Stimulated activated naive CD8-positive, alpha-beta T cell treated with anti-CD3 and anti-CD28 coated beads, Interleukin-15, Interleukin-2, amounts not matched to agents 100 ng/mL and 50 ng/mL, for 24 hours (primary cell): ENCODE results near the gene AGPAT2.

Experiments
- H3K27ac Mint-ChIP-seq: one replicate; pipeline ENCODE4 v1.8.0; 2021; ENCODE audit warnings: mild to moderate bottlenecking, mixed read lengths
- H3K27me3 Mint-ChIP-seq: one replicate; pipeline ENCODE4 v1.8.0; 2021; ENCODE audit warnings: mixed read lengths
- H3K36me3 Mint-ChIP-seq: one replicate; pipeline ENCODE4 v1.8.0; 2021; ENCODE audit warnings: low read depth, mixed read lengths
- H3K4me1 Mint-ChIP-seq: one replicate; pipeline ENCODE4 v1.8.0; 2021; ENCODE audit warnings: low read depth, mixed read lengths
- H3K4me3 Mint-ChIP-seq: one replicate; pipeline ENCODE4 v1.8.0; 2021; ENCODE audit warnings: mild to moderate bottlenecking, mixed read lengths
- H3K9me3 Mint-ChIP-seq: one replicate; pipeline ENCODE4 v1.8.0; 2021; ENCODE audit warnings: mixed read lengths

The AGPAT2 gene

DNA sequence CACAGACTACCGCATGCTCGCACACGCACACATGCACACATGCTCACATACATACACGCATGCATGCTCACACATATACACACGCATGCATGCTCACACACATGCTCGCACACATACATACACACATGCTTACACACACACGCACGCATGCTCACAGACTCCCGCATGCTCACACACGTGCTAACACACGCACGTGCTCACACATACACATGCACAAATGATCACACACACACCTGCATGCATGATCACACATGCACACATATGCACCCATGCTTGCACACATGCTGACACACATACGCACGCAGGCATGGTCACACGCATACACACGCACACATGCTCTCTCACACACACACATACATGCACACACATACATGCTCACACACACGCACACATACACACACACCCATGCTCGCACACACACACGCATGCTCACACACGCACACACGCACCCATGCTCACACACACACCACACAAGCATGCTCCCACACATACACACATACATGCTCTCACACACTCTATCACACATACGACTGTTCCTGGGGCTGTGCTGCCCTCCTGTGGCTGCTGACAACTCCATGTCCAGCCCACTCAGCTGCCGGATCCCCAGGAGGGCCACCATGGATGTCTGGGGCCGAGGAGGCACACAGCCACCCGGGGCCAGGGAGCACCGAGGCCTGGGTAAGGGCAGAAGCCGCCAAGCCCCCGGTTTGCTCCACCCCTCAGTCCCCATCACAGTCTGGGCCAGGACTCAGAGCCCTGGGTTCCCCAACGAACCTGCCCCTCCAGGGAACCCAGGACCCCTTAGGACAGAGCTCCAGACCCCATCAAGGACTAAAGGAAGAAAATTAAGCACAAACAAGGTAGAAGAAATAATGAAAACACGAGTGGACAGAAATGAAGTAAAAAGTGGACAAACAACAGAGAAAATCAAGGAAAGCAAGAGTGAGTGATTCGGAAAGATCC, 55.9 kb downstream of the AGPAT2 start:
- Mint-ChIP-seq H3K4me3 (no peak overlapping the region), H3K4me1 (no peaks in the 10 kb centered on the region), H3K36me3 (no peaks in the 10 kb centered on the region), H3K9me3 (no peaks in the 10 kb centered on the region), H3K27ac (no peak overlapping the region), H3K27me3 (no peaks in the 10 kb centered on the region)

DNA sequence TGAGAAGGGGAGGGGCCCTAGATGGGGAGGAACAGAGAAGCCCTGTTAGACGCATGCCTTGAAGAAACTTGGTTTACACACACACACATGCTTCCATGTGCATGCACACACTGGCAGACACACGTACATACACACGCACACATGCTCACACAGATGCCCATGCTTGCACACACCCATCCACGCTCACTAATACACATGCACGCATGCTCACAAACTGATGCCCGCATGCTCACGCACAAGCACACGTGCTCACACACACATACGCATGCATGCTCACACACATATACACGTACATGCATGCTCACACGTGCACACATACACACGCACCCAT, 56.6 kb downstream of the AGPAT2 start:
- Mint-ChIP-seq H3K27me3 (no peaks in the 10 kb centered on the region), H3K9me3 (no peaks in the 10 kb centered on the region)

DNA sequence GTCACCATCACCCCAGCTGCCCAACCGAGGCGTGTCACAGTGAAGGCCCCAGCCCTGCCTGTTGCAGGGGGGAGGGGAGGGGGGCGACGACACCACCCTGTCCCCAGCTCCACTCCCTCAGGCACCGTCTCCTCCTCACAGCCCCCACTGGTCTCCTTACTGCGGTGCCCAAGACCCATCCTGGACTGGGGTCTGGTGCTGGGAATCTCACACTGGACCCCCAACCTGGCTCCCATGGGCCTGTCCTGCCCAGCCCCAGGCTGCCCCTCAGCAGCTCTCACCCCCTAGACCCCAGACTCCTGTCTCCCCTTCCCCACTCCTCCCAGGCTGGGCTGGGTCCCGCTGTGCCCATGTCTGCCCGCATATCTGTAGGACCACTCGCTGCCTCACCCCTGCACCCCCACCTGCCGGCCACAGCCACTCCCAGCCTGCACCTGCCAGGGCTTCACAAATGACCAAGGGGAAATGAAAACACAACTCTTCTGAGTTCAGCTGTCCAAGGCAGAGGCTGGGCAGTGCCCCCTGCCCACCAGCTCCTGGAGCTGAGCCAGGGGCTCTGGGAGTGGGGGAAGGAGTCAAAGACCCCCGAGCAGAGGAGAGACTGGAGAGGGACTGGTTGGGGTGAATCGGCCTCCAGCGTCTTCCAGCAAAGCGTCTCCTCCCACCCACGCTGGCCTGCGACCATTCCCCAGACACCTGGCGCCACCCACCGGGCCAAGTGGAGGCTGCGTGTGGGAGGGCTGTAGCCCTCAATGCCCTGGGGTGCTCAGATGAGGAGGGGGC, 57.2 kb downstream of the AGPAT2 start:
- Mint-ChIP-seq H3K27me3 (no peaks in the 10 kb centered on the region), H3K4me1 (no peaks in the 10 kb centered on the region), H3K9me3 (no peaks in the 10 kb centered on the region), H3K4me3 (no peak overlapping the region), H3K27ac (no peak overlapping the region), H3K36me3 (no peaks in the 10 kb centered on the region)

More for the DNA sequence above, 56.6 kb downstream of the AGPAT2 start:
- no peak overlapping the region for H3K4me3 Mint-ChIP-seq
- H3K36me3 Mint-ChIP-seq: no peaks in the 10 kb centered on the region
- no peaks in the 10 kb centered on the region for H3K4me1 Mint-ChIP-seq
- H3K27ac Mint-ChIP-seq: no peak overlapping the region

DNA sequence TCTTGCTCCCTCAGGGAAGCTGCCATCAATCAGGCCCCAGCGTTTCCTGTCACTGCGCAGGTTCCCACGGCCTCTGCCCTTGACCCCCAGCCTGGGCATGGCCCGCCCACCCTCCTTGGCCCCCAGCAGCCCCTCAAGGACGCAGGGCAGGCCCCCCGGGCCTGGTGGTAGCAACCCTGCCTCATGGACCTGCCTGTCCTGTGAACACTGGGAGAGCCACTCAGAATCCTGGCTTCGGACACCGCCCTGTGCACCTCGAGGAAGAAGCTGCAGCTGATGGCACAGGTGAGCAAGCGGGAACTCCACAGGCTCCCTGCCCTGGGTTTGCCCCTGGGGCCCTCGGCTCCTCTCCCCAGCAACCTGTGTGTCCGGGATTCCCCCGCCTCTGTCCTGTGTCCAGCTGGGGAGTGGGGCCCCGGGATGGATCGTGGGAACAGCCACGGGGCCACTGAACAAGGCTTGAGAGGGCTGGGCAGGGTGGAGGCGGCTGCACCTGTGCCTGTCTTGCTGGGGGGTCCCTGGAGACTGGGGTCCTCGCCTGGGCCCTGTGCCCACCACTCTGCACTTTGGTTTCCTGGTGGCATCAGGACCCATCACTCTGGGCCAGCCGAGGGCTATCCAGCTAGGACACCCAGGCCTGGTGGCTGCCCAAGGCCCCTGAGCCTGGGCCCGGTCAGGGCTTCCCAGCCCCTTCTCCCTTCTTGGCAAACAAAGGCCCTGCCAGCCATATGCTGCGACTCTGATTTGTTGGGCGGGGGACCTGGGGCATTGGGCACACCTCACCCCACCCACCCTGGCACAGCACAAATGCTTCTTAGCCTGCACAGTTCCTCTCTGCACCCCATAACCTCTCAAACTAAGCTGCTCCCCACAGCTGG, 58.0 kb downstream of the AGPAT2 start:
- H3K4me3 Mint-ChIP-seq: no peak overlapping the region
- no peaks in the 10 kb centered on the region for H3K27me3 Mint-ChIP-seq
- H3K9me3 Mint-ChIP-seq: no peaks in the 10 kb centered on the region
- no peak overlapping the region for H3K27ac Mint-ChIP-seq
- no peaks in the 10 kb centered on the region for H3K4me1 Mint-ChIP-seq
- no peaks in the 10 kb centered on the region for H3K36me3 Mint-ChIP-seq

DNA sequence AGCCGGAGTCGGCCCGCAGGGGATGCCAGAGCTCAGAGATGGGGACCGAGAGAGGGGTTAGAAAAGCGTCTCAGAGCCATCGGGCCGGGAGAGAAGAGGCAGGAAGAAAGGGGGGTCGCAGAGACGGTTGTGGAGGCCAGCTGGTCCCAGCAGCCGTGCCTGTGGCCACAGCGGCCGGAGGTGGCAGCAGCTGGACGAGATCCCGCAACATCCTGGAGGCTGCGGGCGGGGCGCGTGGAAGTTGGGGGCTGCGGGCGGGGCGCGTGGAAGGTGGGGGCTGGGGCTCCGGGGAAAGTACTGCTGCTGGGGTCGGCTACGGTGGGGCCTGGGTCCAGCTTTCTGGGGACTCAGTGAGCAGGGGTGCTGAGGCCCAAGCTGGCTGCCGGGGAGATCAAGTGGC, 59.0 kb downstream of the AGPAT2 start:
- H3K9me3 Mint-ChIP-seq: no peaks in the 10 kb centered on the region
- no peaks in the 10 kb centered on the region for H3K27me3 Mint-ChIP-seq
- no peaks in the 10 kb centered on the region for H3K36me3 Mint-ChIP-seq
- H3K4me3 Mint-ChIP-seq: no peak overlapping the region
- no peaks in the 10 kb centered on the region for H3K4me1 Mint-ChIP-seq
- no peak overlapping the region for H3K27ac Mint-ChIP-seq

DNA sequence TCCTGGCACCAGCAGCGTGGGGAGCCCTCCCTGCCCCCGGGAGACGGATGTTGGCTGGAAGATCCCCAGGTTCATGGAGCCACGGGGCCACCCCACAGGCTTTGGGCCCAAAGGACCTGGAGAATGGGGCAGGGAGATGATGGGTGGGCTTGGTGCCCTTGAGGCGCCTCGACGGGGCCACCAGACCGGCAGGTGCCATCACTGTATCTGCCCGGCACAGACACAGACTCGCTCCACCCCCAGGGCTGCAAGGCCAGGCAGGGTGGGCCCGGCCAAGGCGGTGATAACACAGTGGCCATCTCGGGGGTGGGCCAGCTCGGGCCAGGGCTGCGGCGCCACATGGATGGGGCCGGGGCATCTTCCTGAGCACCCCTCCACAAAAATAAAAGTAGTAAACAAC, 59.6 kb downstream of the AGPAT2 start:
- Mint-ChIP-seq H3K27me3 (no peaks in the 10 kb centered on the region), H3K27ac (no peak overlapping the region), H3K4me1 (no peaks in the 10 kb centered on the region), H3K4me3 (no peak overlapping the region), H3K36me3 (no peaks in the 10 kb centered on the region), H3K9me3 (no peaks in the 10 kb centered on the region)

DNA sequence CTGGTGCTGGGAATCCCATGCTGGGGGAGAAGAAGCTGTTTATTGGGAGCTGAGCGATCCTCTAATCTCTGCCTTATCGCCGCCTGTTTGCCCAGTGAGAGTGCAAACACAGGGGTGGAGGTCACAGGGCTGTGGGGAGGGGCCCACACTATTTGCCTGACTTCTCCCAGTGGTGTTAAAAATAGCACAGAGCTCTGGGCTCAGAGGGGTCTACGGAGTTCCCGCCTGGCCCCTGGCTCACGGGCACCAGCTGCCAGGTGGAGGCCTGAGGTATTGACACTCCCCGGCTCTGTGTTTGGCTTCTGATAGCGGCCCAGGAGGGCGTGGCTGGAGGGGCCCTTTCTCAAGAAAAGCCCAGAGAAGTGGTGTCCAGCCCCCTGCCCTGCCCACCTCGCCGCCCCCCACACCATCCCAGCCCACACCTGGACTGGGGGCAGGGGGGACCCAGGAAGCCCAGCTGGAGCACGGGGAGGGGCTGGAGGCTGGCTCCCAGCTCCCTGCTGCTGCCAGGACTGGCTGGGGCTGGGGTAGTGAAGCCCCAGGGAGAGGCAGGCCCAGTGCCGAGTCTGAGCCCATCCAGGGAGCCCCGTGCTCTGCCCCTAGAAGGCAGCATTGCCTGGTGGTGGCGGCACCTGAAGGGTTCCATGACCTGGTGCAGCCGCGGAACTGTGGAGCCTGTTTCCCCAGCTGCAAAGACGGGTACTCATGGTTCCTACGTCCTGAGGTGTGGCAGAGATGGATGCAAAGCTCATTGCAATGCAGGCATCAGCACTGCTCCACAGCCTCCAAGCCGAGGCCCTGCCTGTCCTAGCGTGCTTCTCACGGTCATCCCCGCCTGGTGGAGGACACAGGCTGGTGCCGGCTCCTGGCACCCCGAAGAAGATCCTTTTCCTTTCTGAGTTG, 60.3 kb downstream of the AGPAT2 start:
- no peaks in the 10 kb centered on the region for H3K27me3 Mint-ChIP-seq
- H3K27ac Mint-ChIP-seq: no peak overlapping the region
- no peaks in the 10 kb centered on the region for H3K36me3 Mint-ChIP-seq
- no peaks in the 10 kb centered on the region for H3K4me1 Mint-ChIP-seq
- H3K9me3 Mint-ChIP-seq: no peaks in the 10 kb centered on the region
- no peak overlapping the region for H3K4me3 Mint-ChIP-seq

DNA sequence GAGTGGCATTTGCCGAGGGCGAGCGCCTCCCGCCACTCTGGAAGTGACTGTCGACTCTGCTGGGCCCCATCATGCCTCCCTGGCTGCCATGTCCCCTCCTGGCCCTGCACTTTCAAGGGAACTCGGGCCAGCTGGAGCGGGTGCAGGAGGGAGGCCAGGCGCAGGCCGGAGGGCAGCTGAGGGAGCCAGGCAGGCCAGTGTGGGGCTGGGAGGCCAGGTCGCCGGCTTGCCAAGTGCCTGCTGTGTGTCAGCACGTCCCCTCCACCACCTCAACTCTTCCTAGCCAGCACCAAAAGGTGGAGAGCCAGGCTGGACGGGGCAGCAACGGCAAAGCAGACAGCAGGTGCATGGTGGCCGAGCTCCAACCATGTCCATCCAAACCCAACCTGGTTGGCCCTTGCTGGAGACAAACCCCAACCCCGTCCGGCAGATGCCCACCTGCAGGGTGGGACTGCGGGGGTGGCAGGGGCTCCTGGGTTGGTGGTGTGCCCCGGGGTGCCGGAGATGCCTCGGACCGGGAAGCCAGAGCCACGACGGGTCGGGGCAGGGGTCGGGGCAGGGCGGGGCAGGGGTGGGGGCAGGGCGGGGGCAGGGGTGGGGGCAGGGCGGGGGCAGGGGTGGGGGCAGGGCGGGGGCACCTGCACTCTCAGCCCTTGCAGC, 61.1 kb downstream of the AGPAT2 start:
- no peaks in the 10 kb centered on the region for H3K27me3 Mint-ChIP-seq
- H3K36me3 Mint-ChIP-seq: no peaks in the 10 kb centered on the region
- H3K4me3 Mint-ChIP-seq: no peak overlapping the region
- no peaks in the 10 kb centered on the region for H3K4me1 Mint-ChIP-seq
- H3K27ac Mint-ChIP-seq: no peak overlapping the region
- no peaks in the 10 kb centered on the region for H3K9me3 Mint-ChIP-seq

DNA sequence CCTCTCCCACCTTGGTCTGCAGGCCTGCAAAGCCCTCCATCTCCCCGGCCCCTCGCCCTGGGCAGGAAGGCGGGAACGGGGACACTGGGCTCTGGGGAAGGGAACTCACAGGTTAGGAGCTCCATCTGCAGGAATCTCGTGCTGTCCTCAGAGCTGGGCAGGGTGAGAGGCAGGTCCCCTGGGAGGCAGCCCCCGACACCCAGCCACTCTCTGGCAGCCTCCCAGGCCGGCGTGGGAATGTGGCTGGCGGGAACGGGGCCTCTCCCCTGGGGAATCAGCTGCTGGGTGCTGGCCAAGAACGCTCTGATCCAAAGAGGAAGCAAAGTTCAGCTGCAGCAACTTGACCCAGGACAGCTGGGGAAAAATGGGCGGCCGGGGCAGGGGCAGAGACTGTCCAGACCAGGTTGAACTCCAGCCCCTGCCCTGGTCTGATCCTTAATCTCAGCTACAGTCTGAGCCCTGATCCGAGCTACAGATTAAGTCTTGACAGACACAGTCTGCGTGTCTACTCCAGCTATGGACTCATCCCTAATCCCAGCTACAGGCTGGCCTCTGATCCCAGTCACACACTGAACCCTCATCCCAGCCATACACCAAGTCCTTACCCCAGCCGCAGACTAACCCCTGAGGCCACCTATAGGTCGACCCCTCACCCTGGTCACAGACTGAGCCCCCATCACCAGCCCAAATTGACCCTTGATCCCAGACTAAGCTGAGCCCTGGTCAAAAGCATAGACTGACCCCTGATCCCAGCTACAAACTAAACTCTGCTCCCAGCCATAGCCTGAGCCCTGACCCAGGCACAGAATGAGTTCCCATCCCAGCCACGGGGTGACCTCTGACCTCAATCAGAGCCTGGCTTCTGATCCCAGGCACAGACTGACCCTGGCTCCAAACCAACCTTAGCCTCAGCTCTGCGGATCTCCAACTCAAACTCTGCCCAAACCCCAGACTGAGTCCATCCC, 61.9 kb downstream of the AGPAT2 start:
- H3K9me3 Mint-ChIP-seq: no peaks in the 10 kb centered on the region
- no peaks in the 10 kb centered on the region for H3K36me3 Mint-ChIP-seq
- no peaks in the 10 kb centered on the region for H3K27me3 Mint-ChIP-seq
- H3K4me1 Mint-ChIP-seq: no peaks in the 10 kb centered on the region
- H3K4me3 Mint-ChIP-seq: no peak overlapping the region
- no peak overlapping the region for H3K27ac Mint-ChIP-seq

DNA sequence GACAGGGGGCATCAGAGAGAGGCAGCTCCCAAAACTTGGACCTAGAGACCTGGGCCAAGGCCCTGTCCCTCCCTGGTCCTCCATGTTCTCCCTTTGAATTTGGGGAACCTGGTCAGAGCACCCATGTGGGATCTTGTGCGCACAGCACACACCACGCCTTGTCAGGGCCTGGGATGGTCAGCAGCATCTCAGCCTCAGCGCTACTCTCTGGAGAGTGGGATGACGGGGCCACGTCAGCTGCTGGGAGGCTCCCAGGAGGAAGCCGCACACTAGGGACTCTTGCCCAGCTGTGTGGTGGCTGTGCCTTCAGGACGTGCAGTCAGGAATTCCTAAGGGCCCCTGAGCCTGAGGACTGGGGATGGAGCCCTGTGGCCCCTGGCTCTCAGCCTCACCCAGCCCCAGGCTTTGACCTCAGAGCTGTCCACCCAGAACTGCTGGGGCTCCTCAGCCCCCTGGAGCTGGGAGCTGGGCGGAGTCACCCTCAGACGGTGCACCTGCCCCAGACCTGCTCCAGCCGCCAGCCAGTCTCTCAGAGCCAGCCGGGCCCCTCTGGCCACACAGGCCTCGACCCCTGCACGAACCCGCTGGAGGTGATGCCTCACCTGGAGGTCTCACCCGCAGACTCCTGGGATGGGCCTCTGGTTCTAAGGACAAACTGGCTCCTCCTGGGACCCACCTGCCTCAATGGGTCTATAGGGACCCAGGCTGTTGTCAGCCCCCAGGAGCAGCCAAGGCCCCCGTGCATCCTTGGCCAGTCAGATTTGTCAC, 62.9 kb downstream of the AGPAT2 start:
- H3K4me1 Mint-ChIP-seq: peaks cover 3% of the 10 kb centered on the region
- no peaks in the 10 kb centered on the region for H3K9me3 Mint-ChIP-seq
- no peaks in the 10 kb centered on the region for H3K36me3 Mint-ChIP-seq
- no peak overlapping the region for H3K4me3 Mint-ChIP-seq
- H3K27me3 Mint-ChIP-seq: no peaks in the 10 kb centered on the region
- H3K27ac Mint-ChIP-seq: no peak overlapping the region

DNA sequence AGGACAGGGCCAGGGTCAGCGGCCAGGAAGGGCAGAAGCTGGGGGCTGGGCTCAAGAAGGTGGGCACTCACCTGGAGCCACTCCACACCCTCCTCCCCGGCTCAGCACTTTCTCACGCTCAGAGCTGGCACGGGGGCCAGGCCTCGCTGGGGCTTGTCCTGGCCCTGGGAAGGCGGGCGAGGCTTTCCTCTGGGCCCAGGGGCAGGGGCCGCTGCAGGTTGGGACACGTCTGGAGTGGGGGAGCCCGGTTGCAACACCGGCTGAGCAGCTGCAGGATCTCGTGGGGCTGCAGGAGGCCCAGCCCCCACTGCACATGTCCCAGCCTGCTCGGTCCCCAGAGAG, 63.4 kb downstream of the AGPAT2 start:
- Mint-ChIP-seq H3K9me3 (no peaks in the 10 kb centered on the region), H3K36me3 (no peaks in the 10 kb centered on the region), H3K4me1 (peaks cover 9% of the 10 kb centered on the region), H3K27me3 (no peaks in the 10 kb centered on the region), H3K27ac (no peak overlapping the region), H3K4me3 (no peak overlapping the region)
